ENCODE measurements around the gene PCBP1. TPM values are rescaled to one million over a fixed set of nuclear protein-coding genes. Genes with fewer than 3 reads are reported as not detected.
"Not testable (repeated sequence)": the region's sequence is repeated elsewhere in the genome, so short reads cannot be mapped to it uniquely, and the experiment has no call there.

Gene PCBP1
- polyA plus RNA-seq, 2 of the 4 experiments (the other 2 are of a cell fraction), result 86.8 to 304 TPM

DNA sequence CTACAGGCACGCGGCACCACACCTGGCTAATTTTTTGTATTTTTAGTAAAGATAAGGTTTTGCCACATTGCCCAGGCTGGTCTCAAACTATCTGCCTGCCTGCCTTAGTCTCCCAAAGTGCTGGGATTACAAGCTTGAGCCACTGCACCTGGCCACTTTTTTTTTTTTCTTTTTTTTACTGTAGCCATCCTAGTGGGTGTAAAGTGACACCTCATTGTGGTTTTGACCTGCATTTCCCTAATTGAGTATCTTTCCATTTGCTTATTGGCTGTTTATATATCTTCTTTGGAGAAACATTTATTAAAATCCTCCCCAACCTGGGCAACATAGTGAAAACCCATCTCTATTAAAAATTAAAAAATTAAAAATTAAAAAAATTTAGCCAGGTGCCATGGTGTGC is 12.0 kb downstream of the PCBP1 start:
- CTCF ChIA-PET, result interaction anchor here (0.7 to 0.8 kb wide), 2 partner anchors 44 to 167 kb away, joined by 3 to 5 read pairs; no protein-coding TSS in a partner anchor
- FAIRE-seq, result no peak
- DNase-seq (ENCODE audit: low read depth in 1 of 2, low spot score in 1 of 2), result no peak
- POLR2A ChIA-PET, result no interaction called here
- peaks cover 32% of the 10 kb centered on the region for H3K4me1 ChIP-seq
- 97% methylated on average over 2 of the region's 2 CpGs for WGBS (ENCODE audit: missing lambda C conversion rate)
- no peak overlapping the region for H3K4me2 ChIP-seq
- H3K27ac ChIP-seq, result no peak overlapping the region
- TF ChIP-seq MAZ (IDR thresholded peaks at IDR 0.05; ENCODE audit: borderline replicate concordance, low read depth, low read length) (no peak), SMC3 (IDR thresholded peaks at IDR 0.05) (no peak), KDM5A (IDR thresholded peaks at IDR 0.05) (no peak)
- no peaks in the 10 kb centered on the region for H3K9me3 ChIP-seq
- ATAC-seq, result no peak
- H3K4me3 ChIP-seq, result no peak overlapping the region

DNA sequence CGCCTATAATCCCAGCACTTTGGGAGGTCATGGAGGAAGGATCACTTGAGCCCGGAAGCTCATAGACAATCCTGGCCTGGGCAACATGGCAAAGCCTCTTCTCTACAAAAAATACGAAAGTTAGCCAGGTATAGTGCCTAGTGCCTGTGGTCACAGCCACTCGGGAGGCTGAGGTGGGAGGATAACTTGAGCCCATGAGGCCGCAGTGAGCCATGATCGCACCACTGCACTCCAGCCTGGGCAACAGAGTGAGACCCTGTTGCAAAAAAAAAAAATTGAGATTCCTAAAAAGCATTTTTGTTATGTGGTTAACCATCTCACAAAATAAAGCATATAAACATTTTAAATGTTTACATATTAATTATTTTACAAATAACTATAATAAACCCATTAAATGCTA is 13.9 kb downstream of the PCBP1 start:
- TF ChIP-seq HDAC2 (IDR thresholded peaks at IDR 0.05), result no peak
- TF ChIP-seq RAD21 (conservative IDR thresholded peaks at IDR 0.05 in 1 of 2, IDR thresholded peaks at IDR 0.05 in 1 of 2), result no peak
- TF ChIP-seq MAZ (IDR thresholded peaks at IDR 0.05; ENCODE audit: borderline replicate concordance, low read depth, low read length), result no peak
- no peak for TF ChIP-seq ESRRA (IDR thresholded peaks at IDR 0.05; ENCODE audit: borderline replicate concordance, low read length)
- no peak for TF ChIP-seq BHLHE40 (IDR thresholded peaks at IDR 0.05; ENCODE audit: low read depth, low read length)
- TF ChIP-seq CBX8 (IDR thresholded peaks at IDR 0.05), result no peak
- no peak for TF ChIP-seq FOSB (CRISPR knock-in tag; IDR thresholded peaks at IDR 0.05)
- TF ChIP-seq, protein P1, sequence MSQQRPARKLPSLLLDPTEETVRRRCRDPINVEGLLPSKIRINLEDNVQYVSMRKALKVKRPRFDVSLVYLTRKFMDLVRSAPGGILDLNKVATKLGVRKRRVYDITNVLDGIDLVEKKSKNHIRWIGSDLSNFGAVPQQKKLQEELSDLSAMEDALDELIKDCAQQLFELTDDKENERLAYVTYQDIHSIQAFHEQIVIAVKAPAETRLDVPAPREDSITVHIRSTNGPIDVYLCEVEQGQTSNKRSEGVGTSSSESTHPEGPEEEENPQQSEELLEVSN (IDR thresholded peaks at IDR 0.05; ENCODE audit: borderline replicate concordance, low read depth), result no peak
- TF ChIP-seq JUNB (IDR thresholded peaks at IDR 0.05), result no peak
- no peak for TF ChIP-seq CBX2 (IDR thresholded peaks at IDR 0.05; ENCODE audit: borderline replicate concordance, low read depth)
- no peak for TF ChIP-seq TP53 (CRISPR knock-in tag; IDR thresholded peaks at IDR 0.05)
- WGBS (ENCODE audit: missing lambda C conversion rate), result 99% methylated on average over 6 of the region's 6 CpGs

DNA sequence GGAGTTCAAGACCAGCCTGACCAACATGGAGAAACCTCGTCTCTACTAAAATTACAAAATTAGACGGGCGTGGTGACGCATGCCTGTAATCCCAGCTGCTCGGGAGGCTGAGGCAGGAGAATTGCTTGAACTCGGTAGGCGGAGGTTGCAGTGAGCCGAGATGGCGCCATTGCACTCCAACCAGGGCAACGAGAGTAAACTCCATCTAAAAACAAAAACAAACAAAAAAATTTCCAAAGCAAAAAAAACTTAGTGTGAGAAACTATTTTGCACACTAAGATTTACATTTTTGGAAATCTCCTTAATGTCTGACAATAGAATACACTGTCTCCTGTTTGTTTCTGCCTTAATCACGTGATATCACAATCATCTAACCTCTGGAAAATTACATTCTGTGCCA is 14.4 kb downstream of the PCBP1 start:
- H3K9me3 ChIP-seq; DNase-seq (ENCODE audit: low read depth in 1 of 2, low spot score in 1 of 2); H3K4me2 ChIP-seq; FAIRE-seq; H3K27ac ChIP-seq; ATAC-seq; H3K4me3 ChIP-seq: not testable (repeated sequence)
- 88% methylated on average over 11 of the region's 11 CpGs for WGBS (ENCODE audit: missing lambda C conversion rate)
- H3K4me1 ChIP-seq, result peaks cover 22% of the 10 kb centered on the region
- ChIA-PET POLR2A (interaction anchor here (0.7 kb wide), 1 partner anchor 9 kb away, joined by 4 read pairs; no protein-coding TSS in a partner anchor), CTCF (interaction anchor here (0.6 to 1.9 kb wide), 2 partner anchors 13 to 58 kb away, joined by 3 to 6 read pairs; no protein-coding TSS in a partner anchor)

More for the DNA sequence above, 13.9 kb downstream of the PCBP1 start:
- Histone ChIP-seq H3K4me2 (no peak overlapping the region), H3K27ac (no peak overlapping the region), H3K4me1 (peaks cover 22% of the 10 kb centered on the region), H3K4me3 (no peak overlapping the region), H3K9me3 (no peaks in the 10 kb centered on the region)
- ChIA-PET POLR2A (interaction anchor here (1.0 to 1.1 kb wide), 2 partner anchors 13 to 23 kb away, joined by 4 to 6 read pairs; no protein-coding TSS in a partner anchor), CTCF (interaction anchor here (0.6 to 1.9 kb wide), 3 partner anchors 9 to 59 kb away, joined by 3 to 6 read pairs (median 3); no protein-coding TSS in a partner anchor)
- DNase-seq (ENCODE audit: low read depth in 1 of 2, low spot score in 1 of 2) (no peak), FAIRE-seq (no peak), ATAC-seq (no peak)

DNA sequence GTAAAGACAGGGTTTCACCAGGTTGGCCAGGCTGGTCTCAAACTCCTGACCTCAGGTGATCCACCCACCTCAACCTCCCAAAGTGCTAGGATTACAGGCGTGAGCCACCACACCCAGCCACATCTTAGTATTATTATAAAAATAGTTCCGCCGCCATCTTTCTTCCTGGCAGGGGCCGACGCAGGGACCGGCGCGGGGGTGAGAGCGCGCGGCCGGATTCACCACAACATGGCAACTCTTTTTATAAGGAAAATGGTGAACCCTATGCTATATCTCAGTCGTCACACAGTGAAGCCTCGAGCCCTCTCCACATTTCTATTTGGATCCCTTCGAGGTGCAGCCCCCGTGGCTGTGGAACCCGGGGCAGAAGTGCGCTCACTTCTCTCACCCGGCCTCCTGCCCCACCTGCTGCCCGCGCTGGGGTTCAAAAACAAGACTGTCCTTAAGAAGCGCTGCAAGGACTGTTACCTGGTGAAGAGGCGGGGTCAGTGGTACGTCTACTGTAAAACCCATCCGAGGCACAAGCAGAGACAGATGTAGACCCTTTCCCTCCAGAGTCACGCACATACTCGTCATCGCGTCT is 15.1 kb downstream of the PCBP1 start:
- WGBS (ENCODE audit: missing lambda C conversion rate), result 95% methylated on average over 29 of the region's 29 CpGs
- POLR2A ChIA-PET, result interaction anchor here (0.7 kb wide), 1 partner anchor 10 kb away, joined by 4 read pairs; no protein-coding TSS in a partner anchor
- FAIRE-seq, result not testable (repeated sequence)

DNA sequence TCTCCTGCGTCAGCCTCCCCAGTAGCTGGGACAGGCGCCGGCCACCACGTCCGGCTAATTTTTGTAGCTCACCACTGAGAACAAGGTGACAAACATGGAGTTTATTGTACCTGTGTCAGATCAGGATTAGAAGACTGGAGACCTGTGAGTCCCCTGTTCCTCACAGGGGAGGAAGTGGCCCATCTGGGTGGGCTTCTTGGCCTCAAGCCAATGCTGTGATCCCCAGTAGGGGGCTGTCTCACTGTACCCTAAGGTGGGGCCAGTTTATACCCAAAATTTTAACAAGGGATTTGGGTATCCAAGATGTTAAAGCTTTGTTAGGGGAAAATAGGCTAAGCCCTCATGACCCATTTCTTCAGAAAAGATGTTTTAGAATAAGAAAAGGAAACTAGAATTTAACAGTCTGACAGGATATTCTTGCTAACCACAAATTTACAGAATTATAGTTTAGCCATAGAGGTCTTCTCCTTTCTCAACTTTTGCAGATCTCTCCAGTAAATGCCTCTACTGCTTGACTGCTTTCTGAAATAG is 16.3 kb downstream of the PCBP1 start:
- H3K9me3 ChIP-seq, result no peaks in the 10 kb centered on the region
- H3K4me1 ChIP-seq, result peaks cover 26% of the 10 kb centered on the region
- ATAC-seq (no peak), DNase-seq (ENCODE audit: low read depth in 1 of 2, low spot score in 1 of 2) (no peak), FAIRE-seq (no peak)
- no peak overlapping the region for H3K4me3 ChIP-seq
- CTCF ChIA-PET, result interaction anchor here (0.6 to 1.2 kb wide), 2 partner anchors 25 to 104 kb away, joined by 3 read pairs; no protein-coding TSS in a partner anchor
- POLR2A ChIA-PET, result interaction anchor here (0.5 to 1.9 kb wide), 5 partner anchors 12 to 88 kb away, joined by 3 to 13 read pairs (median 3); partner anchors contain the start of gene C2orf42
- 94% methylated on average over 5 of the region's 5 CpGs for WGBS (ENCODE audit: missing lambda C conversion rate)
- peak overlapping the region; percentile 3 to 29; a peak in 2 of 6 replicates for H3K27ac ChIP-seq
- peak overlapping the region; percentile 43 for H3K4me2 ChIP-seq
- TF ChIP-seq FOSL2 (IDR thresholded peaks at IDR 0.05) (no peak), FOSL2 (CRISPR knock-in tag; IDR thresholded peaks at IDR 0.05) (no peak), PHF8 (IDR thresholded peaks at IDR 0.05; ENCODE audit: borderline replicate concordance, low read depth) (no peak), ZFP36 (IDR thresholded peaks at IDR 0.05; ENCODE audit: borderline replicate concordance, partially characterized antibody) (no peak), HOXB5 (CRISPR knock-in tag; IDR thresholded peaks at IDR 0.05) (no peak), MAZ (IDR thresholded peaks at IDR 0.05; ENCODE audit: borderline replicate concordance, low read depth, low read length) (no peak), HOXA7 (CRISPR knock-in tag; IDR thresholded peaks at IDR 0.05) (no peak)
- TF ChIP-seq, protein P2, sequence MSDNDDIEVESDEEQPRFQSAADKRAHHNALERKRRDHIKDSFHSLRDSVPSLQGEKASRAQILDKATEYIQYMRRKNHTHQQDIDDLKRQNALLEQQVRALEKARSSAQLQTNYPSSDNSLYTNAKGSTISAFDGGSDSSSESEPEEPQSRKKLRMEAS (IDR thresholded peaks at IDR 0.05), result no peak
- TF ChIP-seq, protein P3, sequence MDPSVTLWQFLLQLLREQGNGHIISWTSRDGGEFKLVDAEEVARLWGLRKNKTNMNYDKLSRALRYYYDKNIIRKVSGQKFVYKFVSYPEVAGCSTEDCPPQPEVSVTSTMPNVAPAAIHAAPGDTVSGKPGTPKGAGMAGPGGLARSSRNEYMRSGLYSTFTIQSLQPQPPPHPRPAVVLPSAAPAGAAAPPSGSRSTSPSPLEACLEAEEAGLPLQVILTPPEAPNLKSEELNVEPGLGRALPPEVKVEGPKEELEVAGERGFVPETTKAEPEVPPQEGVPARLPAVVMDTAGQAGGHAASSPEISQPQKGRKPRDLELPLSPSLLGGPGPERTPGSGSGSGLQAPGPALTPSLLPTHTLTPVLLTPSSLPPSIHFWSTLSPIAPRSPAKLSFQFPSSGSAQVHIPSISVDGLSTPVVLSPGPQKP (IDR thresholded peaks at IDR 0.05; ENCODE audit: low read depth, low read length), result no peak
- TF ChIP-seq, protein P4, sequence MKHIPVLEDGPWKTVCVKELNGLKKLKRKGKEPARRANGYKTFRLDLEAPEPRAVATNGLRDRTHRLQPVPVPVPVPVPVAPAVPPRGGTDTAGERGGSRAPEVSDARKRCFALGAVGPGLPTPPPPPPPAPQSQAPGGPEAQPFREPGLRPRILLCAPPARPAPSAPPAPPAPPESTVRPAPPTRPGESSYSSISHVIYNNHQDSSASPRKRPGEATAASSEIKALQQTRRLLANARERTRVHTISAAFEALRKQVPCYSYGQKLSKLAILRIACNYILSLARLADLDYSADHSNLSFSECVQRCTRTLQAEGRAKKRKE (CRISPR knock-in tag; IDR thresholded peaks at IDR 0.05; ENCODE audit: low read depth), result no peak

More for the DNA sequence above, 15.1 kb downstream of the PCBP1 start:
- H3K4me1 ChIP-seq, result peaks cover 22% of the 10 kb centered on the region
- H3K9me3 ChIP-seq; H3K27ac ChIP-seq; H3K4me3 ChIP-seq; DNase-seq (ENCODE audit: low read depth in 1 of 2, low spot score in 1 of 2); H3K4me2 ChIP-seq; ATAC-seq: not testable (repeated sequence)
- CTCF ChIA-PET, result interaction anchor here (1.9 kb wide), 1 partner anchor 13 kb away, joined by 6 read pairs; no protein-coding TSS in a partner anchor

All from A549 (cell line).